ENCODE measurements around the gene SDHAF2. TPM values are rescaled to one million over a fixed set of nuclear protein-coding genes. Genes with fewer than 3 reads are reported as not detected.
A peak's percentile ranks its signal among the peaks of the same experiment; 100 is the strongest.

The SDHAF2 gene
- total and polyA plus RNA-seq, 2 of the 13 experiments (the other 11 are each of a cell fraction or from before 2014, with no cell fraction given): 44.2 to 70.4 TPM

GRCh38 chr11:61488651-61489291 is 58.8 kb downstream of the SDHAF2 start (continued):
- TF ChIP-seq CHD2 (IDR thresholded peaks at IDR 0.05; ENCODE audit: low read depth, low read length) (peak; percentile 83), PLSCR1 (CRISPR knock-in tag; IDR thresholded peaks at IDR 0.05; ENCODE audit: borderline replicate concordance) (no peak), MTERF4 (CRISPR knock-in tag; IDR thresholded peaks at IDR 0.05) (peak; percentile 57; the same call in 1 of the 2 replicates), ZNF34 (CRISPR knock-in tag; IDR thresholded peaks at IDR 0.05; ENCODE audit: borderline replicate concordance) (0 out of 2 replicates have a peak, but pooled peaks have one; percentile 30), HNF4A (CRISPR knock-in tag; IDR thresholded peaks at IDR 0.05) (peak; percentile 53), ZNF343 (CRISPR knock-in tag; IDR thresholded peaks at IDR 0.05) (no peak), FOSL2 (CRISPR knock-in tag; IDR thresholded peaks at IDR 0.05) (peak; percentile 19; the same call in 1 of the 2 replicates), ZNF772 (CRISPR knock-in tag; IDR thresholded peaks at IDR 0.05) (no peak), ZNF503 (CRISPR knock-in tag; IDR thresholded peaks at IDR 0.05) (no peak), ZNF576 (CRISPR knock-in tag; IDR thresholded peaks at IDR 0.05) (no peak), ZNF724P (CRISPR knock-in tag; IDR thresholded peaks at IDR 0.05; ENCODE audit: borderline replicate concordance) (0 out of 2 replicates have a peak, but pooled peaks have one; percentile 44), SIX1 (CRISPR knock-in tag; IDR thresholded peaks at IDR 0.05; ENCODE audit: borderline replicate concordance) (no peak), ZSCAN21 (CRISPR knock-in tag; IDR thresholded peaks at IDR 0.05; ENCODE audit: borderline replicate concordance) (0 out of 2 replicates have a peak, but pooled peaks have one; percentile 55), ZNF713 (CRISPR knock-in tag; IDR thresholded peaks at IDR 0.05) (no peak), DZIP1 (CRISPR knock-in tag; IDR thresholded peaks at IDR 0.05) (peak; percentile 53; the same call in 1 of the 2 replicates), FOXP1 (IDR thresholded peaks at IDR 0.05) (no peak), FOXP1 (CRISPR knock-in tag; IDR thresholded peaks at IDR 0.05) (0 out of 2 replicates have a peak, but pooled peaks have one; percentile 42), ZNF777 (CRISPR knock-in tag; IDR thresholded peaks at IDR 0.05) (no peak), NFE2L2 (IDR thresholded peaks at IDR 0.05; ENCODE audit: low read length) (no peak), KAT8 (CRISPR knock-in tag; IDR thresholded peaks at IDR 0.05) (peak; percentile 51; the same call in 1 of the 2 replicates), SALL1 (CRISPR knock-in tag; IDR thresholded peaks at IDR 0.05) (peak; percentile 75), ZSCAN9 (CRISPR knock-in tag; IDR thresholded peaks at IDR 0.05; ENCODE audit: borderline replicate concordance) (0 out of 2 replicates have a peak, but pooled peaks have one; percentile 43), ZBTB43 (CRISPR knock-in tag; conservative IDR thresholded peaks at IDR 0.05) (no peak; the same call in 1 of the 2 replicates)
